CD4-positive, alpha-beta T cell treated with Interferon gamma for 1 hour (primary cell): Measurements from ENCODE around the gene IRX6.

Experiments
- DNase-seq: peaks from one replicate; pipeline ENCODE4 v3.0.0-alpha.2; 2020

IRX6 gene

DNA sequence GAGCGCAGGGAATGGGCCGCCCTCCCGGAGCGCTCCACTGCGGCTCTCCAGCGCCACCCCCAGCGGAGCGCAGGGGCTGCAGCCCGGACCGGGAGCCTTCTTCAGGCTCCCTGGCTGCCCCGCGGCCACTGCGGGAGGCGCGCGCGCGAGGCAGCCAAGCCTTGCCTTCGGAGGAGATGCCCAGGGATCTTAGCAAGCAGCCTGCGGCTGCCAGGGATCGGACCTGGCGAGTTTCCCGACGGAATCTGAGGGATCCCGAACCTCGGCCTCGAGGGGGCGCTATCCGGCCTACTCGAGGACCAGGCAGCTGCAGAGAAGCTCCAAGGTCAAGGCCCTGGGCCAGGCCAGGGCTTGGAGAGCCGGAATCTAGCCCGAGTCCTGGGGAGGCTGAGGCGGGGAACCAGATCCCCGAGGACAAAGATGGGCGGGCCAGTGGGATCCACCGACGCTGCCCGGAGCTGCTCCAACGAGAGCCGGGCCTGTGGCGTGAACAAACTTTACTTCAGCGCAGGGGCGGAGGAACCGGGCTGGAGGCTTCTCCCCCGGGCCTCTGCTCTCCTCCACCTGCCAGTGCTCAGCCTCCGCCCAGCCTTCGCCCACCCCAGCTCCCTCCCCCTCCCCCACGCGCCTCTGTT, at the start of gene IRX6:
IRX6 (plus strand) TSS at position 567 of the 635 bp plus-strand sequence. CDS start 889 bp downstream, outside the sequence.
- no peak for DNase-seq

- no peak for DNase-seq
Observed at GRCh38 chr16:55274391-55274790, 49.6 kb upstream of the IRX6 start.

DNA sequence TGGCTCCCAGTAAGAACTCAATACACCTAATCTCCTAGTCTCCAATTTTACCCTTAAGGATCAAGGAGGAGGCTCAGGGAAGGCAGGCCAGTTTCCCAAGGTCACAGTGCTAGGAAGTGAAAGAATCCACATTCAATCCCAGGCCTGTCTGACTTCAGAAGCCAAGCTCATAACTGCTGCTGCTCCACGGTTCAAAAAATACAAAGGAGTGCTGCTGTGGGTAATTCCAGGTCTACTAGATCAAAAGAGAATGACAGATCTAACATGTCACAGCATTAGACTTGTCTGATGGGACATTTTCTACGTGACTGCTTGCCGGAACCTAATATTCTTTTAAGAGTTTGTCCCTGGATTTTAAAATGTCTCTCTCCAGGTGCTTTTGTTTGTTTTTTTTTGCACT, 48.8 kb upstream of the IRX6 start:
- DNase-seq: no peak

DNA sequence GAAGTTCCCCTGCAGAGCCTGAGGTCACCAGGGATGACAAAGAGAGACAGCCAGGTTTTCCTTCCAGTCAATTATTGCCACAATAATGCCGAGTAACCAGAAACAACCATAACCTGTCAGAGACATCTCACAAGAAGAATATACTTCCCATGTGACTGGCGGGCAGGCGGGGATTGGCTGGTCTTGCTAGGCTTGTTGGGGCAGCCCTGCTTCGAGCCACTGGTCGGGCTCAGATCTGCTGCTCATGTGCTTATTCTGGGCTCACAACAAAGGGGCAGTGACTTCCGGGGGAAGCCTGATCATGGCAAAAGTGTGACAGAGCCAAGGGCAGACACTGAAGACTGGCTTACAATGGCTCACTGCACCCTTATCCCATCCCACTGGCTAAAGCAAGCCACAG, 48.1 kb upstream of the IRX6 start:
- DNase-seq: no peak

- no peak for DNase-seq
Observed at GRCh38 chr16:55277536-55277935, 46.5 kb upstream of the IRX6 start.

GRCh38 chr16:55279598-55279997, 44.4 kb upstream of the IRX6 start:
- no peak for DNase-seq

DNA sequence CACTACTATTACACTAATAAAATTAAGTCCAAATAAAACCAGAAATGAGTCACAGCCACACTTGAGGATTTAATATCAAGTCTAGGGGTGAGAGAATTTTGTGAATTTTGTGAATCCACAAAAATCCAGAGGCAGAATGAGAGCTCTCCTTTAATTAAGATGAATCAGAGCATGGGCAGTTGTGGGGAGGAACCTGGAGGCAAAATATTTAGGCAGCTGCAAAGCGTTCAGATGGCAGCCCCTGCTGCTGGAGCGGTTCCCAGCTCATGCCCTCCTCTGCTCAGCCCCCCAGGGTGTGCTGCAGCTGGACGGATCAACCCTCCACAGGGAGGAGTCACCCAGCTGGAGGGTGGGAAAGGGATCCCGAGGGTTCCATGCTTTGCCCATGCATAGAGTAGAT, 43.4 kb upstream of the IRX6 start:
- no peak for DNase-seq

DNA sequence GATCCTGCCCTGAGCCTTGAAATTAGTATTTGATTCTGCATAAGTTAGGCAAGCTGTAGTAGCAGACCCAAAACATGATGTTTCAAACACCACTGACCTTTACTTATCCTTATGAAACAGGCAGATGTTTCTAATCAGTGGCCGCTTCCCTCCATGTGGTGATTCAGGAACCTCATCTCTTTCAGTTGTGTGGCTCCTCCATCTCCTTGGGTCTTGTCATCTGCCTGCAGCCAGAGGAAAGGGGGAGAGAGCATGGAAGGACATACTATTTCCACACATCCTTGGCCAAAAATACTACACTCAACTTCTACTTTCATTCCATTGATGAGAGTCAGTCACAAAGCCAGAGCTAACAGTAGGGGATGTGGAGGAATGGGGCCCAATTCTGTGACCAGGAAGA, 41.6 kb upstream of the IRX6 start:
- DNase-seq: no peak

- no peak for DNase-seq
Observed at GRCh38 chr16:55283812-55284717, 39.9 kb upstream of the IRX6 start.

DNA sequence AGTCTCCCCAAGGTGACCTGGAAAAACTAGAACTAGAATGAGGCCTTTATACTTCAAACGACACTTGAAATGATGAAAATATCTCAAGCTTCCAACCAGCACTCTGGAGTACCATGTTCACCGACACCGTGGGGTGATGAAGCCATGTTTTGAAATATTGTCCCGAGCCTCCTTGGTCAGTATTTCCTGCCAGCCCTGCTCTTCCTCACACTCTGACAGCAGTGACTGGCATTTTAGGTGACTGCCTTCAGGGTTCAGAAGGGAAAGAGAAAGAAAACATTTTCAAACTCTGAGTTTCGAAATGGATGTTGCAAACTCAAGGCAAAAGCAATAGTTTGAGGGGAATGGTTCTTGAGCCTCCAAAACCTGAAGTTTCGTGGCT, 39.3 kb upstream of the IRX6 start:
- DNase-seq: no peak

DNA sequence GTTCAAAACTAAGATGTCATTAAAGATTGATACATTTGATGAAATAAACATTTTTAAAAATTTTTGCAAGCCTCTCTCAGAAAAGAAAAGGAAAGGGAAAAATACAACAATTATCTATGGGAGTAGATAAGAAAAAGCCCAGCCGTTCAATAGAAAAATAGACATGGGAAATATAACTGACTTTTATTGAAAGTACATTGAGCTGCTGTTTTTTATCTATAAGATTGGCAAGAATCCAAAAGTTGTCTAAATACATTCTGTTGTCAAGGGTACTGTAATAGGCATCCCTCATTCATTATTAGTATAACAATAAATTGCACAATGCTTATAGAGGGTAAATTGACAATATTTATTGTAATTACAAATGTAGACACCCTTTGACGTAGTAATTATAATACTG, 38.4 kb upstream of the IRX6 start:
- DNase-seq: no peak

GRCh38 chr16:55289353-55289752, 34.6 kb upstream of the IRX6 start:
- no peak for DNase-seq

- DNase-seq: no peak
Observed at GRCh38 chr16:55291847-55292246, 32.2 kb upstream of the IRX6 start.

DNA sequence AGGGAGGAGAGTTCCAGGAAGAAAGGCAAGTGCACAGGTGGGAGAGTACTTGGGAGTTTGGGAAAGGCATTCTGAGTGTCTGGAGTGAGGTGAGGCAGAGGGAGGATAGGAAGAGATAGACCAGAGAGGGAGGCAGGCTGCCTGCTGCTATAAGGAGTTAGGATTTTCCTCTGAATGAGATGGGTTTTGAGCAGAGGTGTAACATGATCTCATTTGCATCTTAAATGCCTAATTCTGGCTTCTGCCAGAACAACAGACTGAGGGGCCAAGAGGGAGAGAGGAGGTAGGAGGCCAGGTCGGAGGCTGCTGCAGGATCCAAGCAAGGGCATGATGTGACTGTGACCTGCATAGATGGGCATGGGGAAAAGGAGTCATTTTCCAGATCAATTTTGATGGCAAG, 31.5 kb upstream of the IRX6 start:
- no peak for DNase-seq

- no peak for DNase-seq
Observed at GRCh38 chr16:55294129-55294528, 29.9 kb upstream of the IRX6 start.

GRCh38 chr16:55294931-55295342, 29.1 kb upstream of the IRX6 start:
- DNase-seq: no peak

- DNase-seq: no peak
Observed at GRCh38 chr16:55297062-55297909, 26.7 kb upstream of the IRX6 start.

GRCh38 chr16:55297910-55298479, 26.0 kb upstream of the IRX6 start:
- no peak for DNase-seq

GRCh38 chr16:55301385-55302008, 22.5 kb upstream of the IRX6 start:
- DNase-seq: no peak

DNA sequence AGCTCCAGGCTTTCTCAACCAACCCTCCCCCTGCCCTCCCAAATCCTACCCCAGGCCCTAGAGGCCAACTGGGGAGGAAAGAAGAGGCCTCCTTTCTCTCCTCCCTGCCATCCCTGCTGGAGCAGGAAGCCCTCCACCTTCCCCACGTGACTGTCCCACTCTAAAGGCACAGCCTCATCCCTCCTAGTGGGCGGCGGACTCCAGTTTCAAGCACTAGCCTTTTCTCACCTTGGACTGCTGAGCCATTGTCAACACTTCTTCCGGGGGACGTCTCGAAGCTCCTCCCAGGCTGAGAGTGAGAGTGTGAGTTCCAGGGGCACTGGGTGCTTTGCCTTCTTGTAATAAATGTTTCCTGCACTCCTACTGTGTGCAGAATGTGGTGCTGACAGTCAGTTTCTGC, 21.4 kb upstream of the IRX6 start:
- no peak for DNase-seq

GRCh38 chr16:55308973-55309372, 15.0 kb upstream of the IRX6 start:
- no peak for DNase-seq

GRCh38 chr16:55322327-55322726, 1.7 kb upstream of the IRX6 start:
- no peak for DNase-seq
